Hepatocyte (in vitro differentiated cells): Measurements from ENCODE around the gene TWNK. TPM values are rescaled to one million over a fixed set of nuclear protein-coding genes. Genes with fewer than 3 reads are reported as not detected.

ENCODE experiments used
- DNase-seq: peaks from one replicate; pipeline ENCODE4 v3.0.0-alpha.2; 2016; ENCODE audit warnings: low spot score
- H2AFZ ChIP-seq: fragments of 200-600 bp; sonication (generic); 2 replicates; pipeline ENCODE4 v1.6.0; 2016; ENCODE audit warnings: antibody characterized with exemption, mild to moderate bottlenecking
- H3K27ac ChIP-seq: fragments of 200-600 bp; sonication (generic); 2 replicates; pipeline ENCODE4 v1.5.1; 2016; ENCODE audit warnings: mild to moderate bottlenecking
- H3K27me3 ChIP-seq: fragments of 200-600 bp; sonication (generic); 2 replicates; pipeline ENCODE4 v1.6.1; 2016
- H3K36me3 ChIP-seq: fragments of 200-600 bp; sonication (generic); replicated peaks from 2 replicates; pipeline ENCODE4 v1.5.1; 2016; ENCODE audit warnings: low read depth; ENCODE audit not compliant: insufficient read depth
- H3K4me1 ChIP-seq: fragments of 200-600 bp; sonication (generic); 2 replicates; pipeline ENCODE4 v1.5.1; 2016; ENCODE audit warnings: mild to moderate bottlenecking, moderate library complexity; ENCODE audit not compliant: insufficient read depth
- H3K4me2 ChIP-seq: fragments of 200-600 bp; sonication (generic); 2 replicates; pipeline ENCODE4 v1.6.0; 2016
- H3K4me3 ChIP-seq: fragments of 200-600 bp; sonication (generic); 2 replicates; pipeline ENCODE4 v1.5.1; 2016; ENCODE audit warnings: mild to moderate bottlenecking
- H3K79me2 ChIP-seq: fragments of 200-600 bp; sonication (generic); 2 replicates; pipeline ENCODE4 v1.6.0; 2017; ENCODE audit warnings: mild to moderate bottlenecking
- H3K9me2 ChIP-seq: fragments of 200-600 bp; sonication (generic); replicated peaks from 2 replicates; pipeline ENCODE4 v1.6.0; 2017; ENCODE audit warnings: mild to moderate bottlenecking; ENCODE audit not compliant: insufficient read depth
- H3K9me3 ChIP-seq: fragments of 200-600 bp; sonication (generic); 2 replicates; pipeline ENCODE4 v1.5.1; 2016; ENCODE audit warnings: low read depth, mild to moderate bottlenecking
- H4K20me1 ChIP-seq: fragments of 200-600 bp; sonication (generic); 2 replicates; pipeline ENCODE4 v1.6.0; 2016; ENCODE audit warnings: mild to moderate bottlenecking; ENCODE audit not compliant: insufficient read depth, poor library complexity, severe bottlenecking
- CTCF ChIP-seq: fragments of 200-600 bp; sonication (generic); IDR thresholded peaks from 2 replicates; pipeline ENCODE4 v1.5.1; 2016; ENCODE audit warnings: antibody characterized with exemption, mild to moderate bottlenecking; ENCODE audit not compliant: poor library complexity
- EZH2 ChIP-seq: fragments of 200-600 bp; sonication (generic); IDR thresholded peaks from 2 replicates; pipeline ENCODE4 v1.6.1; 2016; ENCODE audit warnings: antibody characterized with exemption, mild to moderate bottlenecking, borderline replicate concordance
- EZH2phosphoT487 ChIP-seq: fragments of 200-600 bp; sonication (generic); IDR thresholded peaks from one replicate; pipeline ENCODE4 v1.6.1; 2018; ENCODE audit warnings: antibody characterized with exemption, mild to moderate bottlenecking, low read depth, moderate library complexity; ENCODE audit not compliant: unreplicated experiment, severe bottlenecking
- WGBS: methylation state at CpG from one replicate; pipeline ENCODE4 v1.1.6; 2016; ENCODE audit warnings: low lambda C conversion rate; ENCODE audit errors: missing lambda C conversion rate; 5-methylcytosine and 5-hydroxymethylcytosine counted together
- polyA plus RNA-seq: library from polyadenylated mRNA; unstranded; fragments of >200 nt; fragmentation: Nextera tagmentation; extraction: Ambion mirVana; gene quantifications from 2 replicates; pipeline ENCODE4 v1.2.1, GENCODE V29; 2016
- total RNA-seq: library from RNA; depleted of rRNA; stranded (reverse); fragments of >200 nt; gene quantifications from 2 replicates; pipeline ENCODE4 v1.2.3, GENCODE V29; 2014

TWNK gene
- total and polyA plus RNA-seq, 2 experiments from 2014 or later, result 4.0 to 5.0 TPM

DNA sequence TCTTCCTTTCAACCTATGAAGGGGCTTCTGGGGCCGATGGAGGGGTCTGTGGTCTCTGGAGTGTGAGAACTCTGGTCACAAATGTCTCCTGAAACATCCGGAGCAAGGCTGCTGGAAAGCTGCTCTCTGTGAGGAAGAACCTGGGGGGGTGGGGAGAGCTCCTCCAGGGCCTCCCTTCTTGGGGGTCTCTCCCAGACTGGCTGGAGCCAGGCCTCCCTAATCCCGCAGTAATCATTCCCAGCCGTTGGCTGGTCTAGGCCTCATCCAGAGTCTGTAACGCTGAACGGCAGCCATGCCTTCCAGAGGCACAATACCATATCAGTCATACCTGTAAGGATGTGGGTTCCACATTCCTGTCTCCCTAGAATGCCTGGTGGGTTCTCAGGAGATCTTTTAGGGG lies 7.8 kb downstream of the TWNK start:
- H3K27ac ChIP-seq, result peak overlapping the region; percentile 99
- 46% methylated on average over 5 of the region's 6 CpGs for WGBS
- no peak for TF ChIP-seq CTCF
- TF ChIP-seq EZH2phosphoT487, result no peak
- TF ChIP-seq EZH2, result no peak

DNA sequence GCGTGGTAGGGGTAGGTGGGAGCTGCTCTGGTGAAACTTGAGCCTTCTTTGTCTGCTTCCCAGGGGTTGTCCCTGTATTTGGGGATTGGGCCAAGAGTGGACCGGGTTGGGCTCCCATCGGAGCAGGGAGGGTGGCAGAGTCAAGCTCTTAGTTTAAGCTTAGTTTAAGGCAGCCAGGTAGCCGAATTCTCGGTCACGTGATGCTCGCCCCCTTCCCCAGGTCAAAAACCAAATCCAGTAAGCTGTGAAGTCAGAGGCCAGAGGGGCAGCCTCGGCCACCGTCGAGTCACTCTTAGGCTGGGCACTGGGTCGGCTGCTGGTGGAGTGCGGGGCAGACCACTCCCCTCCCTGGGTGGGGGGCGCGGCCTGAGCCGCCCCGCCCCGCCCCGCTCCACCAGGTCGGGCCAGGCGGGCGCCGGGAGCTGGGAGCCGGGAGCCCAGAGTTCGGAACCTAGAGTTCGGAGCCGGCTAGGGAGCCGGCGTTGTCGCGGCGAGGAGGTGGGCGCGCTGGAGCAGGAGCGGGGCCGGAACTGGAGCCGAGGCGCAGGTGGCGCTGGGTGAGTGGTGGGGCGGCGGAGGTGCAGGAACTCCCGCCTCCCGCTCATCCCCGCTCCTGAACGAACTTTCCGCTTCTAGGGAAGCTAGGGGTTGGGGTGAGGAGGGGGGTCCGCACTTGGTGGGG lies 9.5 kb downstream of the TWNK start:
- H3K36me3 ChIP-seq, result no peaks in the 10 kb centered on the region
- TF ChIP-seq EZH2phosphoT487 (no peak), EZH2 (no peak), CTCF (no peak)
- no peaks in the 10 kb centered on the region for H3K27me3 ChIP-seq
- peaks cover 3% of the 10 kb centered on the region for H4K20me1 ChIP-seq
- H3K4me2 ChIP-seq, result peak overlapping the region; percentile 95
- WGBS, result 7% methylated on average over 30 of the region's 46 CpGs
- H3K4me1 ChIP-seq, result peaks cover 31% of the 10 kb centered on the region
- peak overlapping the region; percentile 99 for H3K27ac ChIP-seq
- H3K4me3 ChIP-seq, result peak overlapping the region; percentile 92
- no peaks in the 10 kb centered on the region for H3K9me2 ChIP-seq
- peak overlapping the region; percentile 80 for H2AFZ ChIP-seq
- H3K79me2 ChIP-seq, result peaks cover 20% of the 10 kb centered on the region
- DNase-seq, result peak; percentile 70
- no peaks in the 10 kb centered on the region for H3K9me3 ChIP-seq

More for the DNA sequence above, 7.8 kb downstream of the TWNK start:
- Histone ChIP-seq H3K27me3 (no peaks in the 10 kb centered on the region), H3K4me2 (no peak overlapping the region), H3K79me2 (peaks cover 5% of the 10 kb centered on the region), H3K9me2 (no peaks in the 10 kb centered on the region), H3K4me3 (no peak overlapping the region), H3K36me3 (no peaks in the 10 kb centered on the region), H4K20me1 (no peaks in the 10 kb centered on the region), H2AFZ (no peak overlapping the region), H3K9me3 (no peaks in the 10 kb centered on the region), H3K4me1 (peaks cover 21% of the 10 kb centered on the region)
- peak; percentile 59 for DNase-seq

GRCh38 chr10:100997360-100998182 lies 10.2 kb downstream of the TWNK start:
- Histone ChIP-seq H3K9me2 (no peaks in the 10 kb centered on the region), H3K27me3 (no peaks in the 10 kb centered on the region), H3K27ac (peak overlapping the region; percentile 99), H3K36me3 (no peaks in the 10 kb centered on the region), H3K79me2 (peaks cover 28% of the 10 kb centered on the region), H3K4me1 (peaks cover 35% of the 10 kb centered on the region), H3K9me3 (no peaks in the 10 kb centered on the region), H3K4me2 (peak overlapping the region; percentile 95), H2AFZ (peak overlapping the region; percentile 80), H4K20me1 (peaks cover 10% of the 10 kb centered on the region), H3K4me3 (peak overlapping the region; percentile 92)
- 0% methylated on average over 44 of the region's 66 CpGs for WGBS
- peak; percentile 91 for DNase-seq
- TF ChIP-seq EZH2phosphoT487 (no peak), CTCF (peak; percentile 88)
